Psoas muscle (tissue), 8 donors: ENCODE measurements around the gene TAX1BP3. TPM values are rescaled to one million over a fixed set of nuclear protein-coding genes. Genes with fewer than 3 reads are reported as not detected.
"Not testable (repeated sequence)": the region's sequence is repeated elsewhere in the genome, so short reads cannot be mapped to it uniquely, and the experiment has no call there.

Source experiments
- ATAC-seq, 4 donors: fragments of 200-7000 bp; cut with Tn5 transposase; one replicate each; pipeline ENCODE4 v1.9.1; 2020; ENCODE audit warnings: moderate library complexity in 3 of 4, mild to moderate bottlenecking in 2 of 4
- DNase-seq, 2 donors: peaks; one replicate each; pipeline ENCODE4 v3.0.0-alpha.2; 2020
- H3K27ac ChIP-seq: fragments of 200-600 bp; one replicate; pipeline ENCODE4 v1.8.0; 2022
- H3K27me3 ChIP-seq, 3 donors: fragments of 200-600 bp in 1 of 3; one replicate each; pipeline versions ENCODE4 v1.6.1 to v1.8.0; 2013 to 2022; ENCODE audit warnings: low read length in 2 of 3, mild to moderate bottlenecking in 2 of 3, moderate library complexity in 1 of 3; ENCODE audit not compliant: insufficient read depth in 3 of 3
- H3K36me3 ChIP-seq, 2 donors: fragments of 200-600 bp in 1 of 2; one replicate each; pipeline versions ENCODE4 v1.6.1 to v1.8.0; 2013 to 2022; ENCODE audit warnings: low read depth in 1 of 2, mild to moderate bottlenecking in 1 of 2, moderate library complexity in 1 of 2; ENCODE audit not compliant: insufficient read depth in 1 of 2
- H3K4me1 ChIP-seq: fragments of 200-600 bp; one replicate; pipeline ENCODE4 v1.8.0; 2022
- H3K4me3 ChIP-seq: fragments of 200-600 bp; one replicate; pipeline ENCODE4 v1.8.0; 2022; ENCODE audit warnings: mild to moderate bottlenecking
- H3K9me3 ChIP-seq: fragments of 200-600 bp; one replicate; pipeline ENCODE4 v1.8.0; 2022
- CTCF ChIP-seq: fragments of 200-600 bp; IDR thresholded peaks from one replicate; pipeline ENCODE4 v1.8.0; 2022; ENCODE audit warnings: antibody characterized with exemption
- WGBS, 3 donors: extraction: QIAGEN DNeasy Blood & Tissue Kit; methylation state at CpG; one replicate each; pipeline versions ENCODE4 v1.1.6 to v1.1.7; 2013; 5-methylcytosine and 5-hydroxymethylcytosine counted together
- intact Hi-C, 2 donors: fragments of 100-400 bp; cut with DNase I; formaldehyde crosslinking; loops; one replicate each; pipeline versions ENCODE4 v1.11.0 to v1.14.2; 2022
- polyA plus RNA-seq, 3 donors: library from polyadenylated mRNA; stranded (reverse); fragments of 200-250 nt; gene quantifications; one replicate each; pipeline ENCODE4 v1.2.3, GENCODE V29; 2013
- total RNA-seq, 4 donors: library from RNA; stranded (reverse); fragmentation: NEBNext Ultra II Directional in 2 of 4; extraction: Animal tissue kit (Norgen Biotek cat#: 25700) in 2 of 4; gene quantifications; one replicate each; pipeline versions ENCODE4 v1.2.1 to v1.2.4, GENCODE V29; 2021 to 2023
- donor health status: healthy with polysubstance abuse.
- donor health status: DM: no; HTN: no; CAD: no; lungs with moderate emphysema.
- donor health status: Bipolar disorder and iron deficiency.
- donor health status: healthy.
- donor health status: DM: yes; HTN: yes; CAD: no.
- donor health status: DM: no; HTN: no; CAD: no.
- donor health status: DM: no; HTN: no; CAD: no.
- donor health status: DM: yes; HTN: yes; CAD: no.

Gene TAX1BP3
- total and polyA plus RNA-seq, 7 donors = 20.4 to 75.7 (median 23.9) TPM

GRCh38 chr17:3708366-3708765 lies 40.0 kb upstream of the TAX1BP3 start:
- intact Hi-C loops = no loop called here
- TF ChIP-seq CTCF = no peak
- DNase-seq = no peak
- Histone ChIP-seq H3K4me3 (no peak overlapping the region), H3K9me3 (no peaks in the 10 kb centered on the region), H3K4me1 (no peaks in the 10 kb centered on the region), H3K36me3 (peaks cover 0 to 19% of the 10 kb centered on the region in 2 donors), H3K27me3 (no peaks in the 10 kb centered on the region), H3K27ac (no peak overlapping the region)
- 73 to 79% (median 78%) methylated on average over 3 of the region's 3 CpGs for WGBS, 3 donors
- no peak for ATAC-seq

GRCh38 chr17:3705718-3705984 lies 37.3 kb upstream of the TAX1BP3 start:
- H3K4me1 ChIP-seq, H3K36me3 ChIP-seq, H3K27me3 ChIP-seq, intact Hi-C loops, DNase-seq, H3K9me3 ChIP-seq: not testable (repeated sequence)
- WGBS, 3 donors = 50 to 84% (median 78%) methylated on average over 1 of the region's 1 CpG
- Histone ChIP-seq H3K27ac (peak overlapping the region; percentile 59), H3K4me3 (peak overlapping the region; percentile 17)
- ATAC-seq = peak; percentile 45 to 83 (median 76)

GRCh38 chr17:3704931-3705717 lies 36.7 kb upstream of the TAX1BP3 start:
- H3K4me3 ChIP-seq = peak overlapping the region; percentile 17
- TF ChIP-seq CTCF = no peak
- 81 to 88% (median 83%) methylated on average over 20 of the region's 20 CpGs for WGBS, 3 donors
- no peaks in the 10 kb centered on the region for H3K9me3 ChIP-seq
- ATAC-seq (peak in 3 of 4 donors; percentile 25 to 41 (median 35)), DNase-seq (no peak)
- H3K36me3 ChIP-seq = peaks cover 0 to 6% of the 10 kb centered on the region in 2 donors
- intact Hi-C loops = no loop called here
- H3K27ac ChIP-seq = peak overlapping the region; percentile 59
- H3K27me3 ChIP-seq = no peaks in the 10 kb centered on the region
- H3K4me1 ChIP-seq = no peaks in the 10 kb centered on the region

- H3K4me3 ChIP-seq, H3K27ac ChIP-seq, H3K4me1 ChIP-seq, H3K27me3 ChIP-seq, DNase-seq, ATAC-seq, intact Hi-C loops, H3K9me3 ChIP-seq: not testable (repeated sequence)
- 83 to 94% (median 84%) methylated on average over 7 of the region's 7 CpGs for WGBS, 3 donors
- H3K36me3 ChIP-seq = peaks cover 0 to 14% of the 10 kb centered on the region in 2 donors
Measured at GRCh38 chr17:3702041-3702539, 33.7 kb upstream of the TAX1BP3 start.

GRCh38 chr17:3699951-3700350 lies 31.6 kb upstream of the TAX1BP3 start:
- no peak overlapping the region for H3K4me3 ChIP-seq
- intact Hi-C loops = no loop called here
- peaks cover 0 to 14% of the 10 kb centered on the region in 2 donors for H3K36me3 ChIP-seq
- H3K4me1 ChIP-seq = no peaks in the 10 kb centered on the region
- ATAC-seq (no peak), DNase-seq (no peak)
- H3K9me3 ChIP-seq = no peaks in the 10 kb centered on the region
- H3K27ac ChIP-seq = no peak overlapping the region
- WGBS, 3 donors = 86 to 93% (median 89%) methylated on average over 4 of the region's 4 CpGs
- no peaks in the 10 kb centered on the region for H3K27me3 ChIP-seq
- no peak for TF ChIP-seq CTCF
